Stomach (tissue), 9 donors: ENCODE measurements around the gene NELL1. TPM values are rescaled to one million over a fixed set of nuclear protein-coding genes. Genes with fewer than 3 reads are reported as not detected.

ENCODE experiments used
- DNase-seq, 2 donors: peaks; one replicate each; pipeline versions ENCODE4 v3.0.0 to v3.0.0-alpha.2; 2013 to 2019
- H3K27ac ChIP-seq, 5 donors: fragments of 200-600 bp in 4 of 5; sonication (generic) in 4 of 5; one replicate each; pipeline ENCODE4 v1.5.1; 2013 to 2019; ENCODE audit warnings: mild to moderate bottlenecking in 1 of 5, moderate library complexity in 1 of 5
- H3K27me3 ChIP-seq, 3 donors: fragments of 200-600 bp; sonication (generic); one replicate each; pipeline ENCODE4 v1.5.1; 2017 to 2019; ENCODE audit warnings: mixed run types in 1 of 3
- H3K36me3 ChIP-seq, 4 donors: fragments of 200-600 bp; sonication (generic); 1 replicate in 3 of 4; 2 replicates in 1 of 4; pipeline ENCODE4 v1.5.1; 2016 to 2019
- H3K4me1 ChIP-seq, 4 donors: fragments of 200-600 bp; sonication (generic); one replicate each; pipeline ENCODE4 v1.5.1; 2016 to 2019
- H3K4me3 ChIP-seq, 4 donors: fragments of 200-600 bp; sonication (generic) in 3 of 4; one replicate each; pipeline ENCODE4 v1.5.1; 2016 to 2019; ENCODE audit warnings: mild to moderate bottlenecking in 1 of 4
- H3K9me3 ChIP-seq, 4 donors: fragments of 200-600 bp; sonication (generic); one replicate each; pipeline ENCODE4 v1.5.1; 2016 to 2019
- CTCF ChIP-seq, 7 experiments: fragments of 450-650 bp in 4 of 7; fragments of 200-600 bp in 3 of 7; sonication (generic) in 3 of 7; IDR thresholded peaks; one replicate each; pipeline ENCODE4 v1.5.1; 2016 to 2019; ENCODE audit warnings: antibody characterized with exemption in 7 of 7, control low read depth in 2 of 7, mild to moderate bottlenecking in 1 of 7
- EP300 ChIP-seq: sonication (generic); formaldehyde crosslinking; IDR thresholded peaks from one replicate; pipeline ENCODE4 v1.6.1; 2017; ENCODE audit warnings: antibody characterized with exemption
- POLR2A ChIP-seq, 4 donors: fragments of 450-650 bp; IDR thresholded peaks; one replicate each; pipeline ENCODE4 v1.6.1; 2016; ENCODE audit warnings: antibody characterized with exemption in 4 of 4, control low read depth in 2 of 4, mild to moderate bottlenecking in 1 of 4, moderate library complexity in 1 of 4
- POLR2AphosphoS5 ChIP-seq, 3 donors: sonication (generic); formaldehyde crosslinking; IDR thresholded peaks; one replicate each; pipeline ENCODE4 v1.6.1; 2016; ENCODE audit warnings: antibody characterized with exemption in 3 of 3
- WGBS, 5 donors: extraction: QIAGEN DNeasy Blood & Tissue Kit in 3 of 5; methylation state at CpG; one replicate each; pipeline versions ENCODE4 v1.1.5 to v1.1.7; 2013 to 2018; 5-methylcytosine and 5-hydroxymethylcytosine counted together
- intact Hi-C: fragments of 100-400 bp; cut with DNase I; formaldehyde crosslinking; loops from one replicate; pipeline ENCODE4 v1.15.1; 2023; ENCODE audit warnings: low total_unique reads
- polyA plus RNA-seq, 3 donors: library from polyadenylated mRNA; stranded (reverse); fragments of 200-250 nt; gene quantifications; one replicate each; pipeline ENCODE4 v1.2.3, GENCODE V29; 2013
- total RNA-seq, 5 donors: library from RNA; depleted of rRNA; stranded (reverse); fragments of >200 nt; gene quantifications; one replicate each; pipeline versions ENCODE4 v1.1.0 to v1.2.3, GENCODE V29; 2014 to 2016
- donor health status: healthy with polysubstance abuse.
- donor health status: Bipolar disorder and iron deficiency.
- donor health status: healthy.

Gene NELL1
- total and polyA plus RNA-seq, 8 donors = 0.05 to 15.4 (median 2.7) TPM; not detected in 5

GRCh38 chr11:21398195-21398594 is 728.8 kb downstream of the NELL1 start:
- H3K27ac ChIP-seq = no peak overlapping the region
- TF ChIP-seq POLR2AphosphoS5 (IDR thresholded peaks at IDR 0.05) = no peak
- TF ChIP-seq POLR2A (IDR thresholded peaks at IDR 0.05) = no peak
- no peak for TF ChIP-seq CTCF (IDR thresholded peaks at IDR 0.05)
- no peak for TF ChIP-seq EP300

GRCh38 chr11:21401496-21401895 is 732.1 kb downstream of the NELL1 start:
- no peak for DNase-seq
- Histone ChIP-seq H3K4me3 (no peak overlapping the region), H3K27ac (no peak overlapping the region), H3K27me3 (no peaks in the 10 kb centered on the region), H3K4me1 (no peaks in the 10 kb centered on the region), H3K36me3 (no peaks in the 10 kb centered on the region), H3K9me3 (no peaks in the 10 kb centered on the region)
- TF ChIP-seq CTCF (IDR thresholded peaks at IDR 0.05) (no peak), POLR2AphosphoS5 (IDR thresholded peaks at IDR 0.05) (no peak), EP300 (no peak), POLR2A (IDR thresholded peaks at IDR 0.05) (no peak)
- 43 to 65% (median 59%) methylated on average over 1 of the region's 1 CpG for WGBS, 5 donors
- intact Hi-C loops = no loop called here

More at GRCh38 chr11:21398195-21398594, 728.8 kb downstream of the NELL1 start:
- no peak for DNase-seq
- Histone ChIP-seq H3K36me3 (no peaks in the 10 kb centered on the region), H3K4me1 (no peaks in the 10 kb centered on the region), H3K27me3 (no peaks in the 10 kb centered on the region), H3K9me3 (no peaks in the 10 kb centered on the region), H3K4me3 (no peak overlapping the region)
- 78 to 83% (median 81%) methylated on average over 3 of the region's 3 CpGs for WGBS, 5 donors
- intact Hi-C loops = no loop called here

- no peaks in the 10 kb centered on the region for H3K27me3 ChIP-seq
- intact Hi-C loops = no loop called here
- TF ChIP-seq CTCF (IDR thresholded peaks at IDR 0.05) (no peak), EP300 (no peak), POLR2AphosphoS5 (IDR thresholded peaks at IDR 0.05) (no peak), POLR2A (IDR thresholded peaks at IDR 0.05) (no peak)
- no peaks in the 10 kb centered on the region for H3K36me3 ChIP-seq
- 54 to 88% (median 78%) methylated on average over 1 of the region's 1 CpG for WGBS, 5 donors
- H3K4me3 ChIP-seq = no peak overlapping the region
- DNase-seq = no peak
- H3K27ac ChIP-seq = no peak overlapping the region
- H3K4me1 ChIP-seq = no peaks in the 10 kb centered on the region
- H3K9me3 ChIP-seq = no peaks in the 10 kb centered on the region
These were observed 732.9 kb downstream of the NELL1 start for GRCh38 chr11:21402274-21402673.

GRCh38 chr11:21403069-21403468 is 733.7 kb downstream of the NELL1 start:
- TF ChIP-seq POLR2AphosphoS5 (IDR thresholded peaks at IDR 0.05) (no peak), CTCF (IDR thresholded peaks at IDR 0.05) (no peak), POLR2A (IDR thresholded peaks at IDR 0.05) (no peak), EP300 (no peak)
- H3K27me3 ChIP-seq = no peaks in the 10 kb centered on the region
- intact Hi-C loops = no loop called here

More at GRCh38 chr11:21403069-21403468, 733.7 kb downstream of the NELL1 start:
- DNase-seq = no peak
- Histone ChIP-seq H3K4me1 (no peaks in the 10 kb centered on the region), H3K27ac (no peak overlapping the region), H3K4me3 (no peak overlapping the region), H3K36me3 (no peaks in the 10 kb centered on the region), H3K9me3 (no peaks in the 10 kb centered on the region)
